Ramos (cell line): ENCODE data around the gene KRT10.
"Not testable (repeated sequence)": the region's sequence is repeated elsewhere in the genome, so short reads cannot be mapped to it uniquely, and the experiment has no call there.

Experiments
- in situ Hi-C: fragments of 300-500 bp; cut with MboI; formaldehyde crosslinking; loops from one replicate; pipeline ENCODE4 v1.14.3; 2022; ENCODE audit warnings: low sequenced_read_pairs; ENCODE audit not compliant: unreplicated experiment

The KRT10 gene

DNA sequence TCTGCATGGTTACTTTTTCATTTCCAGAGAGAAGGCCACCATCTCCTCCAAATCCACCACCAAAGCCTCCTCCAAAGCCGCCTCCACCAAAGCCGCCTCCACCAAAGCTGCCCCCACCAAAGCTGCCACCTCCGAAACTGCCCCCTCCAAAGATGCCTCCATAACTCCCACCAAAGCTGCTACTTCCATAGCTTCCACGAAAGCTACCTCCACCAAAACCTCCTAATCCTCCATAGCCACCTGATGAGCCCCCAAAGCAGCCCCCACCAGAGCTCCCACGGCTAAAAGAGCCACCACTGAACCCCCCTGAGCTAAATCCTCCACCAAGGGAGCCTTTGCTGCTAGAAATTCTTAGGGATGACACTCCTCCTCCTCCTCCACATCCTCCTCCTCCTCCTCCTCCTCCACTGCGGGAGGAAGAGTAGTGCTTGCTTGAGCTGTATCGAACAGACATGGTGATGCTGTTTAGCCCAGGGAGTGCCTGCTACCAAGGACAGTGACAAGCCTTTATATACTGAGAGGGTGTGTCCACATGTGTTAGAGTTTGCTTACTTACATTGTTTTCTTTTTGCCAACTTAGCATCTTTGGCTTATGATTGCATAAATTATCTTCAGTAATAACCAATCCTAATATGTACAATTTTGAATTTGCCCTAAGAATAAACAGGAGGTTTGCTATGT, at the start of gene KRT10:
Gene KRT10 (minus strand): TSS at position 483 of the 681 bp plus-strand sequence. CDS start 29 bp downstream, at position 454.
- in situ Hi-C loops: no loop called here

DNA sequence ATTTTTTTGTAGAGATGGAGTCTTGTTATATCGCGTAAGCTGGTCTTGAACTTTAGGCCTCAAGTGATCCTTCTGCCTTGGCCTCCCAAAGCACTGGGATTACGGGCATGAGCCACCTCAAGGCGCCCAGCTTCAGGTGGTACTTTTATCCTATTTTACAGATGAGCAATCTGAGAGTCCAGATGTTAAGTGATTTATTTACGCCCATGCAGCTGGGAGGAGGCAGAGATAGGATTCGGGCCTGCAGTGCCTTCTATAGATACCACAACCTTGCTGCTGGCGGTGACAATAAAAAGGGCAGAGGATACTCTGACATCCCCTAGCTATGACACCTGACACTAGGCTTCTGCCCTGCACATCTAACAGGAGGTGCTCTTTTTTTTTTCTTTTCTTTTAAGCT, 48.9 kb upstream of the KRT10 start:
- in situ Hi-C loops: no loop called here

DNA sequence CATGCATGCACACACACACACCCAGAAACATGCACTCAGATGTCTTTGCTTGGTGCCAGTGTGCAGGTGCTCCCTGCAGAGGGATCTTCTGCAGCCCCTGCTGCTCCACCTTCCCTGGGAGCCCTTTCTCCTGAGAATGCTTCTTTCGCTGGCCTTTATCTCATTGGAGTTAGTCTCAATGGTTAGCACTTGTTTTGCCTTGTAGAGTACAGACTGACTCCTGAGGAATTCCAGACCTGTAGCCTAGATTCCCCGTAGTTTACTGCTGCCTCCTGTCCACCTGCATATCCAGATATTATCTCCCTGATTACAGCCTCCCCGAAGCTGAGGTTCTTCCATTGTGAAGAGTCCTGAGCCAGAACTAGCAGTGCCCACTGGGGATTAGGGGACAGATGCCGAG, 47.7 kb upstream of the KRT10 start:
- in situ Hi-C loops: no loop called here

DNA sequence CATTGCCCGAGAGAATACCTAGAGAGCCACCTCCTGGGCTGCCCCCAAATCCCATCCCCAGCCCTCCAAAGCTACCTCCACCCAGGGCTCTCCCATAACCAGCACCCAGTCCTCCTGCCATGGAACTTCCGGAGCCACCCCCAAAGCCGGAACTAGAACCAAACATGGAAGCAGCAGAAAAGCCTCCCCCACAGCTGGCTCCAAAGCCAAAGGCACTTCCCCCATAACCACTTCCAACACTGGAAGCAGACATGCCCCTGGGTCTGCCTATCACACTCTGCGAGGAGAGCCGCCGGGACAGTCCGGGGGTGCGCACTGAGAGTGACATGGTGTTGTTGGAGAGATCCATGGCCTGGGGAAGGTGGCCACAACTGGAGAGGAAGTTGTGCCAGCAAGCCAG, 44.4 kb upstream of the KRT10 start, which contains the start of gene KRT12:
Gene KRT12 (minus strand): TSS at position 386 of the 400 bp plus-strand sequence. CDS start 37 bp downstream, at position 349.
- in situ Hi-C loops: no loop called here

DNA sequence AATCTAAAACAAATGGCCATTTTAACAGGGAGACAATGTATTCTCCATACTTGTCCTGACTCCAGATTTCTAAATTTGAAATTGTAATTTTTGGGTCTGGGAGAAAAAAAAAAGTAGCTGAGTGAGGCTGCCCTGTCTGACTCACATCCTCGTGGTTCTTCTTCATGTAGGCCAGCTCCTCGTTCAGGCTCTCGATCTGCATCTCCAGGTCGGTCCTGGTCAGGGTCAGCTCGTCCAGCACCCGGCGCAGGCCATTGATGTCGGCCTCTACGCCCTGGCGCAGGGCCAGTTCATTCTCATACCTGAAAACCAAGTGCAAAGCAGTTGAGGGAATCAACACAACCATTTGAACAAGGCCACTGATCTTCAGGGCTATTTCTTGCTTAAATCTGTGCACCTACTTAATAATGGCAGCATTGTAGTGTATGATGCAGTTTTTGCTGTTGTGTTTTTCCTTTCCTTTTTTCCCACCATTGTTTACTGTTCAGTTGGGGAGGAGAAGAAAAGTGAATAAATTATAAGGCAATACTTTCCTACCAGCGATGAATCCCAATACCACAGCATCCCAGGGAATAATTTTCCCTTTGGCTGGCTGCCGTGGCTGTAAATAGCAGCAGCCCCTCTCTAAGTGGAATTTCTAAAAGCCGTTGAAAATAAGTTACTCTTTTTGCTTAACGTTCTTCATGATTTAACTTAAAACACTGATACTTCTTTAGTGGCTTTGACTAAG, 42.4 kb upstream of the KRT10 start:
- in situ Hi-C loops: no loop called here

DNA sequence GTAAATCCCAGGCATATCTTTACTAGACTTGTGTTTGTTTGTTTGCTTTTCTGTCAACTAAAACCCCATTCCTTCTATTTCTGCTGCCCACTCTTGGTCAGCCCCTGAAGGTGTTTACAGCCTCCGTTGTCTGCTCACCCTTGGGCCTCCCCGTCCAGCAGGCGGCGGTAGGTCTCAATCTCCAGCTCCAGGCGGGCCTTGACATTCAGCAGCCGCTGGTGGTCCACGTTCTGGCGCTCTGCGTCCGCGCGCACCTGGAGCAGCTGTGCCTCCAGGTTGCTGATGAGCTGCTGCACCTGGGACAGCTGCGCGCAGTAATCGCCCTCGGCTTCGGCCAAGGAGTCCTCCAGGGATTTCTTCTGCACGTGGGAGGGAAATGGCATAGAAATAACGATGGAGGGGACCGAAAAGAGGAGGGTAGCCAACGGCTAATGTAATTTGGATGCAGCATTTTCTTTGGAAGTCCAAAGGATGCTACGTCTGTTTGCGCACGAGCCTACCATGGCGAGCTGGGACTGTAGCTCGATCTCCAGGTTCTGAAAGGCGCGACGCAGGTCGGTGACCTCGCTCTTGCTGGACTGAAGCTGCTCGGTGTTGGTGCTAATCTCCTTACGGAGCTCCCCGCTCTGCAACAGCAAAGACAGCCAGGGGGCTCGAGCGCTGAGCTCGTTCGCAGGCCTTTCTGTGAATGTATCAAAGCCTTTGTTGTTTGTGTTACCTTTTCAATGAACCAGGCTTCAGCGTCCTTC, 40.7 kb upstream of the KRT10 start:
- in situ Hi-C loops: no loop called here

DNA sequence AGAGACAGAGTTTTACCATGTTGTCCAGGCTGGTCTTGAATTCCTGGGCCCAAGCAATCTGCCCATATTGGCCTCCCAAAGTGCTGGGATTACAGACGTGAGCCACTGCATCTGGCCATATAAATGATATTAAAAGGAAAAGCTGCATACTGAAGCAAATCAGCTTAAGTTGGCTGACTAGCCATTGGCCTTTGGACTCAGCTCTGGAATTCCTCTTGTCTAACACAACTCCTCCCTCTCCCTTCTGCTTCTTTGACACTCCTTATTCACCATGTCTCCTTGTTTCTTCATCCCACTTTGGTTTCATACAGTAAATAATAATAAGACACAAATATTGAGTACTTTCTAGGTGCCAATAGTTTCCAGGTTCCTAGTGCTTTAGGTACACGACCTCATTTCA, 37.1 kb upstream of the KRT10 start:
- in situ Hi-C loops: no loop called here

DNA sequence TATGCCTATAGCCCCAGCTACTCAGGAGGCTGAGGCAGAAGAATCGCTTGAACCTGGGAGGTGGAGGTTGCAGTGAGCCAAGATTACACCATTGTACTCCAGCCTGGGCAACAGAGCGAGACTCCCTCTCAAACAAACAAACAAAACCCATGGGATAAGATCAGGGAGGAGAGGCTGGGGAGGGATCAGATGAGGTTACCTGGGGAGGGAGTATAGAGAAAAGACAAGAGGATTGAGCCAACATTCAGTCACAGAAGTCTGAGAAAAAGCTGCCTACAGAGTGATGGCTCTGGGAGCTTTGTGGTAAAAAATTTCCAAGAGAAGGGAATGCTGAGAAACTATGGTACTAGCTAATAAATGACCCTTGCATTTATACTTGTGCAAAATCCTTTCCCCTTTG, 36.3 kb upstream of the KRT10 start:
- in situ Hi-C loops: not testable (repeated sequence)

DNA sequence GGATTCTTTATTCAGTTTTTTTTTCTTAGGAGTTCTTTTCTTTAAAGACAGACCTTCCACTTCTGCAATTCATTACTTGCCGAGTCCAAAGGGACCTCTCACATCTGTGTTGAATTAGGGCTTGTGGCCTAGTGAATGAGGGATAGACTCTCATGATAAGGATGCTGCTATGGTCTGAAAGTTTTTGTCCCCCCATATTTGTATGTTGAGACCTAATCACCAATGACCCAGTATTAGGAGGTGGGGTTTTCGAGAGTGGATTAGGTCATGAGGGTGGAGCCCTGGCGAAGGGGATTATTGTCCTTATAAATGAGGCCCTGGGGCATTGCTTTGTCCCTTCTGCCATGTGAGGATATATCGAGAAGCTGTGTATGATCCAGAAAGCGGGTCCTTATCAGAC, 35.1 kb upstream of the KRT10 start:
- in situ Hi-C loops: no loop called here

DNA sequence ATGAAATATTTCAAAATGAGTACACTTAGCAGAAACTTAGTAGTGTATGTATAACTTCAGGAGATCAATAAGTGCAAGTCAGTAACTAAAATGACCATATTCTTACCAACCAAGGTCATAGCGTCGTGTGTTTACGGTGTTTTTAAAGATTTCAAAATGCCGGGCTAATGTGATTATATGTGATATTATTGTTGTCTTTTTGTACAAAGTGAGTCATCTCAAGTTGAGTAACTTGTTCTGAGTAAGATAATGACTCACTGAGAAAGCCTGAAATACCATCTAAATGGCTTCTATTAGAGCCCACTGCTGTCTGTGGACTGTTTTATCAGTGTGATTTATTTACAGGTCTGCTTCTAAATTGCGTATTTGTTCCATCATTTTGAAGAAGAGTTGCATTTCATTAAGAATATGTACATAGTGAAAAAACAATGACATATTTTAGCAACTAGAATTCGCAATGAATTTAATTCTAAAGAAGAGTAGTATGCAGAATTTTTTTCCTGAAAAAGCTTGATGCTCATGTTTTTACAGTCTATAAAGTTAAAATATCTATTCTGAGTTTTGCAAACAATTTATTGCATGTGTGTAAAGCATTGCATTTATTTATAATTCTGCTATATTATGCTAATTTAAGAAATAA, 31.9 kb upstream of the KRT10 start:
- in situ Hi-C loops: no loop called here

DNA sequence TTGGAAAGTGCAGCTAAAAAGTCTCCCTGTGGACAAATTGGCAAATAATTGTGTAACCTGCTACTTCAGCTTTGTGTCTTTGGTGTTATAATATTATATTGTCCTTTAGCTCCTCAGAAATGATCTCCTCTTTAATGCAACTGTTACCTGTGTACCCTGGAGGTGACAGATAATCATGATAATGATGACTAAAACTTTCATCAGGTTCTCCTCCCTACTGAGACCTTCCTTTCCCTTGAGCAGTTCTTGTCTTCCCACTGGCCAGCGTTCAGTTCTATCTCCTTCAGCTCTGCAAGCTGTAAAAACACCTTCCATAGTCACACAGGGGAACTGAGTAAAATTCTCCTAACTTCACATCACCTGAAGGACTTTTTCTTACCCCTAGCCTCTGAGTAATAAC, 29.9 kb upstream of the KRT10 start:
- in situ Hi-C loops: no loop called here

DNA sequence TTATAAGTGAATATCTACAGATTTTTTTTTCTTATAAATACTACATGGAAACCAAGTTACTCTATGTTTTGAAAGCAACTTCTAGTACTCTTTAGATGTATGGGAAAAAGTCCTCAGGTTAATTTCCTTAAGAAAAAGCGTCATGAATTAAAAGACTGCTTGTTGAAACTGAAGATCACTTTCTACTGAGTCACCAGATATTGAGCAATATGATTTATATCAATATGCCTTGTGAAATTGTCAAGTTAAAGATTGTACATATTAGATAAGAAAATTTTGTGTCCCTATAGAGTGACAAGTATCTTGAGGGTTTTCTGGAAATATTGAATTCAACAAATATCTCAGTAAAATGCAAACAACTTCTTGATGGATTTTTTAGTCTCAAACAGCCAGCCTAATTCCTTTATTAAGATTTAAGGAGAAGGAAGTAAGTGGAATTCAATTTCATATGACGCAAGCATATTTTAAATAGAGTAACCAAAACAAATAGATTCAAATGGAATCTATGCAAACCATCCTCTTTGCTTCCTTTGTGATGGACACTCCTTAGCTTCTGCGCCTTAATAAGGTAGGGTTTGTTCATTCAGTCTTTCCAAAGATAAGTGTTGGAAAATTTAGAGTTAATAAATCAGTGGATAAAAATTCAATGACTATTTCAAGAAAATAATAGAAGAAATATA, 28.0 kb upstream of the KRT10 start:
- in situ Hi-C loops: no loop called here

DNA sequence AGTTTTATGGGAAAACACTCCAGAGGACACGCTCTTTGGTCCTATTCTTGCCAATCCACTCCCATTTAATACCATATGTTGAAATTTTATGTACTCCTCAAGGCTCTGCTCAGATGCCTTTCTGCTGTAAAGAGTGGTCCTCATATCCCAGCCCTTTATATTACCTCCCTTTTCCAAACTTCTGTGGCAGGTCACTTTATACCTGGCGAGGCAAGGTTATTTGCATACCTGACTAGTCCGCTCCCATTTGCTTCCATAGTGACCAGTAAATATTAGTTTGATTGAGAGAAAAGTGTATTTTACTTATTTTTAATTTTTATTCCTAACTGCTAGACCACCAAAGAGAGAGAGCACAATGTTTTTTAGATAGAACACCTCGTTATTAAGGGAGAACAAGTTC, 27.3 kb upstream of the KRT10 start:
- in situ Hi-C loops: loop anchor here (25.0 kb wide), 1 partner anchor 88 kb away; the partner anchor contains the start of gene KRT23

DNA sequence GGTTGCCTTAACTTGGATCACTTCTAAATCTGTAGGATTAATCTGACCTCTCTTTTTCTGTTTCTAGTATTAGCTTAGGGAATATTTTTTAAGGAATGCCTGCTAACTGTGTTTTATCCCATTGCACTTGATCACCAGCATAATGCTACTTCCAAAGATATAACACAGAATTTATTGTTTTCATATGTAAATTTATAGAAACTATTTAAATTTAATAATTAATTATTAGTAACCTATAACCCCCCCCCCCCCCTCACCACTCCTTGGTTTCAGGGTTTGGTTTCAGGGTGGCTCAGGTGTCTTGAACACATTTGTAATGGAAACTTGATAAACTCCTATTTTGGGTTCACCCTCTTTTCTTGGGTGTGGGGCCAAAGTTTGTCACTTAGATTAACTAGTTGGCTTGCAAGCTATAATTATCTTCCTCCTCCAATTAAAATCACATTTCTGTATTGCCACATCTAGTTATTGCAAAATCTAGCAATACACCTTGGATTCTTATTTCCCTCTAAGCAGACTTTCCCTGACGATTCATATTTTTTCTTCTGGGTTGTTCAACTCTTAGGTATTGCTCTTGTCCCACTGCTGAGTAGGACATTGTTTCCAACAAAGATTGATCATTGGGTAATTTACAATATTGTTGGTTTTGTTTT, 26.3 kb upstream of the KRT10 start:
- in situ Hi-C loops: loop anchor here (25.0 kb wide), 1 partner anchor 89 kb away; the partner anchor contains the start of gene KRT23

DNA sequence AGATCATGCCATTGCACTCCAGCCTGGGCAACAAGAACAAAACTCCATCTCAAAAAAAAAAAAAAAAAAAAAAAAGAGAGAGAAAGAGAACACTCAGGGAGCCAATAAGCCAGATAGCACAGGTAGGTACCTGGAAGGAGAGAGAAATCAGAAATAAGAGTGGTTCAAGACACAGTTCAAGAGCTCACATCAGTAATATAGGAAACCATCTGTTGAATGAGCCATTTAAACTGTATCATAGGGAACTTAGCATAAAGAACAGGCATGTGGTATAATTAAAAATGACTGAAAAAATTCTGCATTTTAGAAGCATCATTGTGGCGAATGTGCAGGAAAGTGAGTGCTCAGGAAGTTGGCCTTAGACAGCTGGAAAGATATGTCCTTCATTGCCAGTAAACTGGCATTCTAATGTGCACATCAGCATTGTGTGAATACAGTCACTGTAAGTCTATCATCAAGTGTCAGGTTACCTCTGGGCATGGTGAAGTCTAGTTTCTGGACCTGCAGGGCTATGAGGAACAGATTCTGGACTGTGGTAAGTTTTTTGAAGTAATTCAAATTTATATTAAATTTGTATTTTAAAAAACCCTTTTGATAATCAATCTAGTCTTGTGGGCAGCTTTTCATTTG, 24.2 kb upstream of the KRT10 start:
- in situ Hi-C loops: loop anchor here (25.0 kb wide), 1 partner anchor 91 kb away; the partner anchor contains the start of gene KRT23

DNA sequence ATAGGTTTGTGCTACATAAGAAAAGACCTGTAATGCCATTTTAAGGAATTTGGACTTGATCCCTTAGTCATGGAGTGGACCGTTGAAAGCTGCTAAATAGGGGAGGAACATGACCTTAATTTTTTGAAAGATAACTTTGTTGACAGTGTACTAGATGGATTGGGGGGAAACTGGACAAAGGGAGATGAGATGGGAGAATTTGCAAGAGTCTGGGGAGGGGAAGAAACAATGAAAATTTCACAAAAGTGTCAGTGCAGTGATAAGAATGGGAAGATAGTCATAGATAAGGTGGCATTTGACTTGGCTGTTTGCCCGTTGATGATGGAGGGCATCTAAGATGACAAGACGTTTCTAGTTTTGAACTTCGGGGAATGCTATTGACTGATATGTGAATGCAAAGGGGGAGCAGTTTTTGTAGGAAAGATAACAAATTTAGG, 22.3 kb upstream of the KRT10 start:
- in situ Hi-C loops: loop anchor here (25.0 kb wide), 1 partner anchor 93 kb away; the partner anchor contains the start of gene KRT23

DNA sequence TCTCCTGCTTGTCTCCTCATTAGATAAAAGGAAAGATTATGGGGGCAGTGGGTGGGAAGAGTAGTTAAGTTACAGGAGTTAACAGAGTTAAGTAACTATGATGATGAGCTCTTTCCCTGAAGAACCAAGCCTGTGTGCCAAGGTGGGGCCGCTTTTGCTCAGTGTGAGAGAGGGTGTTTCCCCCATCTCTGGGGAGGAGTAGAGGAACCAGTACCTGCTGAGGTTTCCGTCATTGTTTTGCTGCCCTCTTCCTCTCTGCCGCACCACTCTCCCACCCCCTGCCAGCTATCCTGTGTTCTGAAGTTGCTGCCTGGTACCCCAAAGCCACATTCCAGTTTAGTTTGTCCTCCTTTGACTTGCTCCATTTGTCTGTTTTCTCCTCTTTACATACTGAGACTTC, 20.8 kb upstream of the KRT10 start:
- in situ Hi-C loops: loop anchor here (25.0 kb wide), 1 partner anchor 94 kb away; the partner anchor contains the start of gene KRT23

DNA sequence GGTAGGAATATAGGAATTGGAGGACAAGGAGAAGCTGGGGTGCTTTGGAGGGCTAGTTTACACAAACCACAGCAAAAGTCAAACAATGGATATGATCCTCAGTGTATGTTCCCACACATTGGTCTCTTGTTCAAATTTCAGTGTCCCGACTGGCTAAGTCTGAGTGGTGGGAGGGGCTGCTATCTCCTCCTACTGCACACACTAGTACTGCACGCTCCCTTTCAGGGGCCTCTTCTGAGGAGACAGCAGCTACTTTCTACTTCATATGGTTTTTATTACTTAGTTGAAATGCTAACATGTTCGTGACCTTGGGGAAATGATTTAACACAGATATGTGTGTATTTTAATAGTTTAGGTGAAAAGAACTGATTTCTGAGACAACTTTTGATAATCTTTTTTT, 18.8 kb upstream of the KRT10 start:
- in situ Hi-C loops: loop anchor here (25.0 kb wide), 1 partner anchor 96 kb away; the partner anchor contains the start of gene KRT23
